Central memory CD4-positive, alpha-beta T cell (primary cell): ENCODE data around the gene DIRAS1.
"Not testable (repeated sequence)": the region's sequence is repeated elsewhere in the genome, so short reads cannot be mapped to it uniquely, and the experiment has no call there.

ENCODE experiments used
- DNase-seq: peaks from one replicate; pipeline ENCODE4 v3.0.0; 2022

Gene DIRAS1

DNA sequence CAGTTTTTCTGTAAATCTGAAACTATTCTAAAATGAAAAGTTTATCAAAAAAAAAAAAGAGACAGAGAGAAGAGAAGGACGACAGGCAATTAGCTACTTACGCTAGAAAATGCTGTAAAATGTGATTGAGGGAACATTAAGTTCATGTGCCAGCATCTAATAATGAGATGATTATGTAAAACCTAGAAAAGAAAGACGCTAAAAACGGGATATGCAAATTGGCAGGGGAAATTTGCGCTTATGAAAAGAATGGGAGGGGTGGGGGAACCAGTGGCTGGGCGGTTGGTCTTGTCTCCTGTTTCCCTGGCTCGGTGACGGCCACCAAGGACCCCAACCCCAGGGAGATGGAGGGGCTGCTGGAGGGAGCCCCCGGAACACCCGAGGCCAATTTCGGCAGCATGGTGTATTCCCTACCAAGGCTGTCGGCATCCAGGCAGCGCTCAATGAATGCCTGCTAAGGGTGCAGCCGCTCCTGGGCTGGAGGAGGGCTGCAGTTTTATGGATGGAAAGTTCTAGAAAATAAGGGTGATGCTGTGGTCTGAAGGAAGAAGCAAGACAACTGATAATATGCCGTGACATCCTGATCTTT lies 52.9 kb downstream of the DIRAS1 start:
- DNase-seq = no peak

GRCh38 chr19:2667349-2667748 lies 53.8 kb downstream of the DIRAS1 start:
- DNase-seq = not testable (repeated sequence)

GRCh38 chr19:2666344-2666994 lies 54.7 kb downstream of the DIRAS1 start:
- no peak for DNase-seq

DNA sequence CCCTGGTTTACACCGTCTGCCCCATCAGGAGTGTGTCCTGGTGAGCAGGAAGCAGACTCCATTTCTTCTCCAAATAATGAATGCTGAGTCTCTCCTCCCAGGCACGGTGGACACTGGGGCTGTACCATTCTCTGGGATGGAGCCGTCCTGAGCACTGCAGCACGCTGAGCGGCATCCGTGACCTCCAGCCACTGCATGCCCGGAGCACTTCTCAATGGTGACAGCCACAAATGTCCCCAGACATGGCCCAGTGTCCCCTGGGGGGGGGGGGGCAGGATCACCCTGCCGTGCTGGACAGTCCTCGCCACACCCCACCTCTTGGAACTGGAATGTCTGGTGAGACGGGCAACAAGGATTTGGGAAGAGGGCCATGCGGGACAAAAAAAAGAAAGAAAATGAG lies 56.1 kb downstream of the DIRAS1 start:
- DNase-seq = no peak
